Fibroblast of lung (primary cell): ENCODE measurements around the gene DSCAML1. TPM values are rescaled to one million over a fixed set of nuclear protein-coding genes. Genes with fewer than 3 reads are reported as not detected.

Experiments used
- DNase-seq, 2 donors: peaks; one replicate each; pipeline versions ENCODE4 v3.0.0 to v3.0.0-alpha.2; 2010; ENCODE audit warnings: low read depth in 2 of 2
- H2AFZ ChIP-seq: 2 replicates; pipeline ENCODE4 v1.5.1; 2012; ENCODE audit warnings: low read length, control low read depth, inconsistent platforms
- H3K27ac ChIP-seq: 2 replicates; pipeline ENCODE4 v1.5.1; 2011; ENCODE audit warnings: low read length, control low read depth; ENCODE audit not compliant: insufficient read depth
- H3K27me3 ChIP-seq: 2 replicates; pipeline ENCODE4 v1.5.1; 2011; ENCODE audit warnings: mild to moderate bottlenecking, low read length; ENCODE audit not compliant: control insufficient read depth, insufficient read depth
- H3K36me3 ChIP-seq: 2 replicates; pipeline ENCODE4 v1.5.1; 2011; ENCODE audit warnings: low read length; ENCODE audit not compliant: control insufficient read depth, insufficient read depth
- H3K4me1 ChIP-seq: 2 replicates; pipeline ENCODE4 v1.5.1; 2011; ENCODE audit warnings: low read length; ENCODE audit not compliant: control insufficient read depth, insufficient read depth; ENCODE audit errors: extremely low read depth
- H3K4me2 ChIP-seq: 2 replicates; pipeline ENCODE4 v1.5.1; 2011; ENCODE audit warnings: low read length, control low read depth; ENCODE audit not compliant: insufficient read depth; ENCODE audit errors: extremely low read depth
- H3K4me3 ChIP-seq, 4 experiments: fragments of 200-600 bp in 1 of 4; sonication (generic) in 1 of 4; replicated peaks in 1 of 4; 2 replicates each; pipeline ENCODE4 v1.5.1; 2011 to 2016; ENCODE audit warnings: low read length in 4 of 4, low read depth in 3 of 4, mild to moderate bottlenecking in 3 of 4, control low read depth in 2 of 4, inconsistent platforms in 1 of 4, mixed read lengths in 1 of 4; ENCODE audit not compliant: insufficient read depth in 1 of 4; ENCODE audit errors: control extremely low read depth in 1 of 4
- H3K79me2 ChIP-seq: 2 replicates; pipeline ENCODE4 v1.5.1; 2012; ENCODE audit warnings: mild to moderate bottlenecking, low read length, inconsistent platforms; ENCODE audit not compliant: control insufficient read depth, insufficient read depth
- H3K9ac ChIP-seq: 2 replicates; pipeline ENCODE4 v1.5.1; 2011; ENCODE audit warnings: mild to moderate bottlenecking, low read length, control low read depth; ENCODE audit not compliant: insufficient read depth
- H3K9me3 ChIP-seq: 2 replicates; pipeline ENCODE4 v1.5.1; 2012; ENCODE audit warnings: low read depth, low read length; ENCODE audit not compliant: control insufficient read depth, insufficient read depth
- H4K20me1 ChIP-seq: 2 replicates; pipeline ENCODE4 v1.5.1; 2011; ENCODE audit warnings: low read length; ENCODE audit not compliant: control insufficient read depth, insufficient read depth; ENCODE audit errors: extremely low read depth
- CTCF ChIP-seq, 2 donors: IDR thresholded peaks in 1 of 2; conservative IDR thresholded peaks in 1 of 2; 1 replicate in 1 of 2; 2 replicates in 1 of 2; pipeline ENCODE4 v1.5.1; 2011 to 2012; ENCODE audit warnings: low read length in 2 of 2, control low read depth in 1 of 2, inconsistent platforms in 1 of 2, low read depth in 1 of 2, mild to moderate bottlenecking in 1 of 2
- EZH2 ChIP-seq: IDR thresholded peaks from 2 replicates; pipeline ENCODE4 v1.5.1; 2012; ENCODE audit warnings: low read length, control low read depth, mild to moderate bottlenecking; ENCODE audit errors: missing control alignments
- polyA plus RNA-seq, 2 donors: library from polyadenylated mRNA; depleted of rRNA in 1 of 2; stranded (reverse) in 1 of 2; unstranded in 1 of 2; fragments of >200 nt; gene quantifications; 2 replicates each; pipeline ENCODE4 v1.2.1, GENCODE V29; 2011 to 2012; ENCODE audit warnings: missing spikeins in 1 of 2
- total RNA-seq: library from RNA; depleted of rRNA; stranded (reverse); fragments of >200 nt; gene quantifications from 2 replicates; pipeline ENCODE4 v1.2.1, GENCODE V29; 2014

Gene DSCAML1
- total and polyA plus RNA-seq, 2 donors (not counting 1 experiment from before 2014, with no cell fraction given) = not detected

DNA sequence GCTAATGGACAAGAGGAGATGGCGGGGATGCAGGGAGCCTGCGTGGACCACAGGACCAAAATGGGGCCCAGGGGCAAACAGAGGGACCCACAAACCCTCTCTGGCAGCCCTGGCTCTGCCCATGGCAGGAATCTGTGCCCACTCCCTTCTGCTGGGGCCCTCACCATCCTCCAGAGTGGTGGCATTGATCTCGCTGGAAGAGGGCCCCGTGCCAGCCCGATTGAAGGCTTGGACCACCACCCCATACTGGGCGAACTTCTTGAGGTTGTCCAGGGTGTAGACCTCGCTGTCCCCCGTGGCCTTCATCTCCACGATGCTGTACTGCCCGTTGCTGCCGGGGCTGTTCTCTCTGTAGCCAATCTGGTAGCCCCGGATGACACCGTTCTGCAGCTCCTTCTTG is 332.2 kb downstream of the DSCAML1 start:
- no peaks in the 10 kb centered on the region for H3K27me3 ChIP-seq
- H3K9ac ChIP-seq = no peak overlapping the region
- no peaks in the 10 kb centered on the region for H4K20me1 ChIP-seq
- DNase-seq = no peak
- H3K4me1 ChIP-seq = no peaks in the 10 kb centered on the region
- no peak overlapping the region for H3K27ac ChIP-seq
- no peaks in the 10 kb centered on the region for H3K36me3 ChIP-seq
- H3K79me2 ChIP-seq = no peaks in the 10 kb centered on the region
- H3K9me3 ChIP-seq = no peaks in the 10 kb centered on the region
- no peak overlapping the region for H3K4me2 ChIP-seq
- no peak for TF ChIP-seq CTCF (conservative IDR thresholded peaks at IDR 0.05 in 1 of 2, IDR thresholded peaks at IDR 0.05 in 1 of 2; ENCODE audit: low read depth in 1 of 2, low read length in 2 of 2)
- no peak overlapping the region for H3K4me3 ChIP-seq
- no peak overlapping the region for H2AFZ ChIP-seq

GRCh38 chr11:117462864-117463247 is 334.2 kb downstream of the DSCAML1 start:
- no peak overlapping the region for H2AFZ ChIP-seq
- no peaks in the 10 kb centered on the region for H3K4me1 ChIP-seq
- no peak overlapping the region for H3K4me3 ChIP-seq
- H3K27ac ChIP-seq = no peak overlapping the region
- no peaks in the 10 kb centered on the region for H3K79me2 ChIP-seq
- H3K27me3 ChIP-seq = no peaks in the 10 kb centered on the region
- H3K9ac ChIP-seq = no peak overlapping the region
- no peaks in the 10 kb centered on the region for H3K36me3 ChIP-seq
- no peak for TF ChIP-seq CTCF (conservative IDR thresholded peaks at IDR 0.05 in 1 of 2, IDR thresholded peaks at IDR 0.05 in 1 of 2; ENCODE audit: low read depth in 1 of 2, low read length in 2 of 2)
- TF ChIP-seq EZH2 = no peak
- no peak for DNase-seq
- no peaks in the 10 kb centered on the region for H4K20me1 ChIP-seq
- no peaks in the 10 kb centered on the region for H3K9me3 ChIP-seq
- no peak overlapping the region for H3K4me2 ChIP-seq

- no peak overlapping the region for H3K4me3 ChIP-seq
- no peak overlapping the region for H3K4me2 ChIP-seq
- H3K4me1 ChIP-seq = no peaks in the 10 kb centered on the region
- no peak for DNase-seq
- H3K27ac ChIP-seq = no peak overlapping the region
- no peaks in the 10 kb centered on the region for H3K9me3 ChIP-seq
- no peaks in the 10 kb centered on the region for H3K27me3 ChIP-seq
- no peaks in the 10 kb centered on the region for H3K36me3 ChIP-seq
- H3K9ac ChIP-seq = no peak overlapping the region
- no peaks in the 10 kb centered on the region for H4K20me1 ChIP-seq
- no peaks in the 10 kb centered on the region for H3K79me2 ChIP-seq
- no peak for TF ChIP-seq EZH2
- TF ChIP-seq CTCF (conservative IDR thresholded peaks at IDR 0.05 in 1 of 2, IDR thresholded peaks at IDR 0.05 in 1 of 2; ENCODE audit: low read depth in 1 of 2, low read length in 2 of 2) = no peak
- no peak overlapping the region for H2AFZ ChIP-seq
Observed at GRCh38 chr11:117462183-117462863, 334.7 kb downstream of the DSCAML1 start.
